HG03520 (cell line): ENCODE results near the gene TIGD7.
"Not testable (repeated sequence)": the region's sequence is repeated elsewhere in the genome, so short reads cannot be mapped to it uniquely, and the experiment has no call there.

Experiments
- ATAC-seq: cut with Tn5 transposase; IDR thresholded peaks from one replicate; pipeline ENCODE4 v1.9.1; 2021; ENCODE audit warnings: mild to moderate bottlenecking, moderate library complexity; ENCODE audit not compliant: unreplicated experiment

TIGD7 gene

DNA sequence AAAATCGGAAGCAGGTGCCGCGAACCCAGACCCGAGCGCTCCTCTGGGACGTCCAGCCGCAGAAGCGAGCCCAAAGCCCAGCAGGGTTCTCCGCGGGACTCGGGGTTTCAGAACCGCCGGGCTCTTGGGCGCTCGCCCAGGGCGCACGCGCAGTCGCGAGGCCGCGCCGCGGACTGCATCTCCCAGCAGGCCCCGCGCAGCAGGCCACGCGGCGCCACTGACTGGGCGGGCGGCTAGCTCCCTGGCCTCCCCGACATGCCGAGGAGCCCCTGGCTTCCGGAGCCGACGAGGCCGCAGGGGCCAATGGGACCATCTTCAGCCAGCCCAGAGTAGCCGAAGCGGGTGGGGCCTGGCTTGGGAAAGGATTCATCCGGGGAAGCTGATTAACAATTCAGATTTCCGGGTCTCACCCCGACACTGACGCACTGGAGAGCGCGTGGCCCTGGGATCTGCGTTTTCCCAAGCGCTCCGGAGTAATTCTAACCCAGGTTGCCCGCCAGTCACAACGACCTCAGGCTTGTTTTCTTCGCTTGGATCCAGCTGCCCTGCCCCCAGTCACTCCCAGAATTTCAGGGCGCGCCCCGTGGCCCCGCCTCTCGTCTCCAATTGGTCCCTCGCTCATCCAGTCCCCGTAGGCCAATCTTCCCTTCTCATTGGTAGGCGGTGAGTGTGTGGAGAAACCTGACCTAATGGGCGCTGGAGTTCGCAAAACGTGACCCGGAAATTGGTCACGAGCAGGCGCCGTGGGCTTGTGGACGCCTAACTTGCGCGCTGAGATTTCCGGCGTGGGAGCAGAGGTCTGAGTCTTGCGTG, 22.3 kb downstream of the TIGD7 start, which contains the start of gene ZNF263:
Gene ZNF263, plus strand, starts transcription at position 762 of the 813 bp plus-strand sequence. CDS start 328 bp downstream, outside the sequence.
- peak; percentile 63 for ATAC-seq

DNA sequence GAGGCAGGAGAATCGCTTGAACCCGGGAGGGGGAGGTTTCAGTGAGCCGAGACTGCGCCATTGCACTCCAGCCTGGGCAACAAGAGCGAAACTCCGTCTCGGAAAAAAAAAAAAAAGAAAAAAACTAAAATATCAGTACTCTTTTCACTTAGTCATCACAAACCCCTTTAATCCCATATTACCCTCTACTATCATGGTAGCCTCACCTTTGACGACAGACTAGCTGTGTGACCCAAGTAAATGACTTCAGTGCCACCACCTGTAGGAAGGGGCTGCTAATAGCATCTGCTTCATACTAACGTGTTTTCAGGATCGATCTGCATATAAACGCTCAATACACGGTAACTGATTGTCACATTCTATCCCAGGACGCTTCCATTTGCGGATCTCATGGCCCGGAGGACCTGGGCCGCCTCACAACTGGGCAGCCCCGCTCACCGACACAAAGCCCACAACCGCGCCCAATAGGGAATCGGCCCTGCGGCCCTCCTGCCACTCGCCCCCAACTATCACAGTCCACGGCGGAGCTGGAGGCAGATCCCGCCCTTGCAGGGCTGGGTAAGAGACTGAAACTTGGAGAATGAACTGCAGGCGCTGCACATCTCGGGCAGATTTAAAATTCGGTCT, 23.0 kb downstream of the TIGD7 start:
- ATAC-seq: peak; percentile 21

DNA sequence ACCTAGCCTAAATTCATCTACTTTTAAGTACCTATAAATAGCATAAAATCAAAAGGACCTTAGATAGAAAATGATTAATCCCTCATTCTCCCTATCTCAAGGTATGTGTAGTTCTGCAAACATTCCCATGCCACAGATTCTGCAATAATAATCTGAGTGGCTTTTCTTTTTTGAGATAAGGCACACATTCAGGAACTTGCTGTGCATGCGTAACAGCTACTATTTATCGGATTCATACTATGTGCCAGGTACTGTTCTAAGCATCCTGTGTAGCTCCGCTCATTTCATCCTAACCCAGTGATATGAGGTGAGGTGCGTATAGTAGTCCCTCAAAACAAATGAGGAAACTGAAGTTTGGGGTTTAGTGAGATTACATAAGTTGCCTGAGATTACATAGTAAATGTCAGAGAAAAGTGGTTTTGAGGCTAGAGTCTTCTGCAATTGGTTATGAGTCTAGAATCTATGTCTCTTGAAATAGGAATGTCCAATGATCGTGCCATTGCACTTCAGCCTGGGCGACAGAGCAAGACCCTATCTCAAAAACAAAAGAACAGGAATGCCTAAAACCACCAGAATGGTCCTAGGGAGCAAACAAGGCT, 23.9 kb downstream of the TIGD7 start:
- ATAC-seq: no peak

DNA sequence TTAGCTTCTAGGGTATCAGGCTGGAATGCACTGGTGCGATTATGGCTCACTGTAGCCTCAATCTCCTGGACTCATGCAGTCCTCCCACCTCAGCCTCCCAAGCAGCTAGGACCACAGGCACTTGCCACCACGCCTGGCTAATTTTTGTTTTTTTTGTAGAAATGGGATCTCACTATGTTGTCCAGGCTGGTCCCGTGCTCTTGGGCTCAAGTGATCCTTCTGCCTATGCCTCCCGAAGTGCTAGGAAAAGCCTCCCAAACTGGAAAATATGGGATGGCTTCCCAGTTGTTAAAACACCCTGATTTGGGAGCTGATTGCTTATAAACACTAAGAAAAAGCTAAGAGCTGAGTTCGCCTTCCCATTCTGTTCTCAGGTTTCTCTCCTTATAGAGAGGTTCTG, 28.6 kb downstream of the TIGD7 start:
- ATAC-seq: no peak

DNA sequence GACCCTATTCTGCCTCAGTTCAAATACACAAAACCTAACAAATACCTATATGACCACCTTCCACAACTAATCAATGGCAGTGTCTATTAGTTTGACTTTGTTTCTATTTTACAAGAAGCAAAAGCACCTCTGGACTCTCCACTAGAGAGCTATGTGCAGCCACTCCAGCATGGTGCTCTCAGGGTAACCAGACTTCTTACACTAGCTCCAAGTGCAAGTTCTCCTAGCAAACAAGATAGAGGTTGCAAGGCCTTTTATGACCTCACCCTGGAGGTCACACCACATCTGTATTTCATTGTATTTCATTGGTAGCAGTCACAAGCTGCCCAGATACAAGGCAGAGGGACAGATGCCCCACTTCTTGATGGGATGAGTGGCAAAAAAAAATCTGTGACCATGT, 30.3 kb downstream of the TIGD7 start:
- ATAC-seq: no peak

DNA sequence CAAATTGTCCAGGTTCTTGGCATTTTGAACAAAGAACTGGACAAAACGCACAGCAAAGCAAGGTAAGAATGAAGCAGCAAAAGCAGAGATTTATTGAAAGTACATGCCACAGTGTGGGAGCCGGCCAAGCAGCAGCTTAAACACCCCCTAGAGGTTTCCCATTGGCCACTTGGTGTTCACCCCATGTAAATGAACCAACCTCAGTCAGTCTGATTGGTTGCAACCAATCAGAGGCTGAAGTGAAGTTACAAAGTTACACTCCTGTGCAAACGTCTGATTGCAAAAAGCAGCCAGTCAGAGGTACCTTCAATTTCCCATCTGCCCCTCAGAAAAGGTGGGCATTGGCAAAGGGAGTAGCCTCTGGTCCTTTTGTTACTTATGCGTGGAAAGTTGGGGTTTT, 30.7 kb downstream of the TIGD7 start:
- ATAC-seq: no peak

DNA sequence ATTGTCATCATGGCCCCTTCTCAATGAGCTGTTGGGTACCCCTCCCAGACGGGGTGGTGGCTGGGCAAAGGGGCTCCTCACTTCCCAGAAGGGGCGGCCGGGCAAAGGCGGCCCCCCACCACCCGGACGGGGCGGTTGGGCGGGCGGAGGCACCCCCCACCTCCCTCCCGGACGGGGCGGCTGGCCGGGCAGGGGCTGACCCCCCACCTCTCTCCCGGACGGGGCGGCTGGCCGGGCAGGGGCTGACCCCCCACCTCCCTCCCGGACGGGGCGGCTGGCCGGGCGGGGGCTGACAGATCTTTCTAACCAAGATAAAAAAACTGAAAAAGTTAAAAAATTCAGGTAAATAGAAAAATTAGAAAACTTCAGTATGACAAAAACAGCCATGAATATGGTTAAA, 33.9 kb downstream of the TIGD7 start:
- not testable (repeated sequence) for ATAC-seq

DNA sequence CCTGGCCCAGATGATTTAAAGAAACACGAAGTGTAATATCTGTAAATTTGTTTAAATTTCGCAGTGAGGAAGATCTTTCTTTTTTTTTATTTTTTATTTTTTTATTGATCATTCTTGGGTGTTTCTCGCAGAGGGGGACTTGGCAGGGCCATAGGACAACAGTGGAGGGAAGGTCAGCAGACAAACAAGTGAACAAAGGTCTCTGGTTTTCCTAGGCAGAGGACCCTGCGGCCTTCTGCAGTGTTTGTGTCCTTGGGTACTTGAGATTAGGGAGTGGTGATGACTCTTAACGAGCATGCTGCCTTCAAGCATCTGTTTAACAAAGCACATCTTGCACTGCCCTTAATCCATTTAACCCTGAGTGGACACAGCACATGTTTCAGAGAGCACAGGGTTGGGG, 34.5 kb downstream of the TIGD7 start:
- not testable (repeated sequence) for ATAC-seq

DNA sequence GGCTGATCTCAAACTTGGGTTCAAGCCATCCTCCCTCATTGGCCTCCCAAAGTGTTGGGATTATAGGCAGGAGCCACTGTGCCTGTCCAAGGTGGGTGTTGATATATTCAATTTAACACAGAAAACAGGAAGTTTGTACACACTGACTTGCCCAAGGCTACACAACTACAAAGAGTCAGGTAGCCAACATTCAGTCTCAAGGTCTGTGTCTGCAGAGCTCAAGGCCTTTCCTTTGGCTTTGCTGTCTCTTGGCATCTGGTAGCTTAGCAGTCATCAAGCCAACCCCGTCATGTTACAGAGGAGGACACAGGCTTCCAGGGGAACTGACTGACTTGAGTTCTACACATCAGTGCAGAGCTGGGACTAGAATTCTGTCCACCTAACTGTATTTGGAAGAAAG, 36.9 kb downstream of the TIGD7 start:
- no peak for ATAC-seq

DNA sequence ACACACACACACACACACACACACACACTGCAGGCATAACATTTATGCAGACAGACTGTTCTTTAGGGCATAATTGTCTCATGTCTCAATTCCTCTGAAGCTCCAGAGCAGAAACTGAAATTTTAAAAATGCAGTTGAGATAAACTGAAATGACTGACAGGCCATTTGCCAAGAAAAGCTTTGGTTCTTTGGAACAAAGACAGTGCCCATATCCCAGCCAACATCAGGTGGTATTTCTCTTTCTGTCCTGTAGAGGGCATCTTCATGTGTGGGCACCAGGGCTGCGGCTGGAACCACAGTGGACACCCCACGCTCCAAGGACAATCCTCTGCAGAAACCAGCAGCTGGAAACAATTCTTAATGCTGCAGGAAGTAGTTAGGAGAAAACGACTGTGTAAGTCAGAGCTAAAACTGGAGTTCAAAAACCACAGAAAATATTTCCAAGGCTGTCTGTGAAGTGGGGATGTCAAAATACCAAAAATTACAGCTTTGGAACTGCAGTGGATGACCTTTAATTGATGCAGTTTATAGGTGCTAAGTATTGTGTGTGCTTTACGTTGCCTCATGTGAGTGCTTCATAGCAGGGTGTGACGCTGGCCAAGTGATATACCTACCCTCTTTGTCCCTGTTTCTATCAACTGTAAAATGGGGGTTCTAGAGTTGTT, 38.2 kb downstream of the TIGD7 start:
- ATAC-seq: no peak

DNA sequence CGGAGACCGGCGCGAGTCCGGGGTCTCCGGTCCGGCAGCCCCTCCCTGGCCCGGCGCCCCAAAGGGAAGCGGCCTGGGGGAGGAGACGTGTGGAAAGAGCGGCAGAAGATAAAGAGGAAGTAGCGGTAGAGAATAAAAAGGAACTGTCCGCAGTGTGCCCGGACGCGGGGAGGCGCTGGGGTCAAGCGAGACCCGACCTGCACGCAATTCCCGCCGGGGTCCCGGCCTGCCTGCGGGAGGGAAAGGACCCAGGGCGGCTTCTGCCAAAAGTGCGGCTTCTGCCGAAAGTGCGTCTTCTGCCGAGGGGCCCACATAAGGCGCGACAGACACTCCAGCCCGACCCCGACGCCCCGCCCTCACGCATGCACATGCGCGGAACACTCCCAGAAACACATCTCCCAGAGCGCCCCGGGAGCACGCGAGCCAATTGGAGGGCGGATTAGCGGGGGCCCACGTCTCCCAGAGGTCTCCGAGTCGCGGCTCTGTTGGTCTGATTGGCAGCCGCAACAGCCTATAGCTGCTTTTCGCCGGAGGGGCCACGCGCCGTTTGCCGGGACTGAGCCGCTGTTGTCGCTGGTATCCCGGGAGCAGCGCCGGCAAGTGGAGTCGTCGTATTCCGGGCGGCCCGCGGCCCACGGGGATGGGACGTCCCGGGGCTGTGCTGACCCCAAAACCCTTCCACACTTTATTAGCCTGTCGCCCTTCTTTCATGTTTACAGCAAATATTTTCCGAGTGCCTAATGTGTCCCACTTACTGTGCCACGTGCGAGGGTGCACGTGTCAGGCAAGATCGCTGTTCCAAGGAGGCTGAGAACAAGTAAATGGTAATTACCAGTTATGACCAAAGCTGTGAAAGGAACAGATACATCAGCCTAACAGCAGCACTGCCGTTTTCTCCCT, 40.8 kb downstream of the TIGD7 start:
- peak; percentile 76 for ATAC-seq

DNA sequence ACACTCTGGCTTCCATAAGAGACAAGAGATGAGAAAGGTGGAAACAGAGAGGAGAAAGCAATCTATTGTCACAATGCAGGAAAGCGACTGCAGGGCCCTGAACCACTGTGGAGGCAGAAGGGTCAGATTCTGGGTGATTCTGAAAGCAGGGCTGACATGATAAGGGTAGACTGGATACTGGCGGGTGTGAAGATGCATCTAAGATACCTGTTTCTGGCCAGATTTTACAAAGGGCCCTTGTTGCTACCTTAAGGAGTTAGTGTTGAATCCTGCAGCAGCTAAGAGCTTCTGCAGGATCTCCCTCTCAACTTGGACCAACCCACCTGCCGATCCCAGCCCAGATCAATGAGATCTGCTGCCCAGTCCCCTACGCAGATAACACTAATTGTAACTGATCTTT, 42.7 kb downstream of the TIGD7 start:
- ATAC-seq: no peak

DNA sequence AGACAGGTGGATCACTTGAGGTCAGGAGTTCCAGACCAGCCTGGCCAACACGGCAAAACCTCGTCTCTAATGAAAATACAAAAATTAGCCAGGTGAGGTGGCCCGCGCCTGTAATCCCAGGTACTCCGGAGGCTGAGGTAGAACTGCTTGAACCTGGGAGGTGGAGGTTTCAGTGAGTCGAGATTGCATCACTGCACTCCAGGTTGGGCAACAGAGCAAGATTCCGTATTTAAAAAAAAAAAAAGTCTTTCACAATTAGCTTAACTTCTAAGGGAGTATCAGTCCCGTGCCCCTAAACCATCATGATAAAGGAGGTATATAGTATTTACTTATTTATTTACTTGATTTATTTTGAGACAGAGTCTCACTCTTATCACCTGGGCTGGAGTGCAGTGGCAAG, 45.4 kb downstream of the TIGD7 start:
- ATAC-seq: no peak

DNA sequence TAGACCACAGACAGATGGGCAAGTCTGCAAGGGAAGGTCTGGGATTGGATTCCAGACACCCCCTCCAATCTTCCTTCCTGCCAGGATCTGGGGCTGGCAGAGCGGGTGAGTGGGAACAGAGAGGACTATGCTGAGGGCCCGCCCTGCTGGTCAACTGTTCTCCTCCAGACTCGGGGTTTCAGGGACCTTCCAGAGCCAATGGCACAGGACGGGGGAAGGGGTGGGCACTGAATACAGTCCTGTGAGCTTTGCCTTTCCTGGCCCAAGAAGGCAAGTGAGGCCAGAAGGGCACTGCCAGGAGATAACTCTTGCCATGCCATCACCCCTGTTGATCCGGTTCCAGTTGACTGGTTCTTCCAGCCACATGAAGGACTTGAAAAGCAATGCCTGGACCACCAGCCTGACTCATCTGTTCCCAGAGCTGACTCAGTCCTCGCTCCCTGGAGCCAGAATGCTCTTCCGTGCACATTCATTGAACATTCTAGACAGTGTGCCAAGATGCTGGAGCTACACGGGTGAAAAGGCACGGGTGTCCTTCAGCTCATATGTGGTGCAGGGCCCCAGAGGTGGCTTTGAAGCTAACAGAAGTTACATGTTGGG, 48.3 kb downstream of the TIGD7 start:
- no peak for ATAC-seq

DNA sequence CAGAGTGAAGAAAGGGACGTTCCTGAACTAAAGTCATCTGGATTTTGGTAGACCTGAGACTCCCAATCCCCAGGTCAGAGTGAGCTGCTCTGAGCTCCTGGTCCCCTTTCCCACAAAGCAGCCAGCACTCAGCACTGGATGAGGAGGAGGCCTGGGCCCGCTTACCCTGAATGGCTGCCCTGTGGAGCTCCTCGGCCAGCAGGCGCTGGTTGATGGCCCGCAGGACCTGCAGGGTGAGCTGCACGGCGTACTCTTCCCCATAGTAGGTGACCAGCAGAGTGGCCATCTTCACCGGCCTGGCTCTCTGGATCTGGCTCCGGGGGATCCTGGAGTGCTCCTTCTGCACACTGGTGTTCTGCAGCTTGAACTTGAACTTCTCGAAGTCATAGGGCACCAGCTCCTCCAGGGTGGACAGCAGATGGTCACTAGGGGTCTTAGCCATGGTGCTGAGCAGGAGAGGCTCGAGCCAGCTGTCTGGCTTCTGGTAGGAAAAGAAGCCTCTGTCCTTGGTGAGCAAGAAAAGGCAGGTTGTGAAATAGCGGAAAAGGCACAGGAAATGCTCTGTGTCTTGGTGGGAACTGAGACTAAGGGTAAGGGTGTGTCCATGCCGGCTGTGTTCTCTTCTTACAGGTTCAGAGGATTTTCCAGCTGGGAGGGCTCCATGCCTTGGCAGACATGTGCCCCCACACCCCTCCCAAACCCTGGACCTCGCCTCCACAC, 48.9 kb downstream of the TIGD7 start, which contains the start of gene MEFV:
Gene MEFV, minus strand, starts transcription at position 488 of the 720 bp plus-strand sequence. Its CDS starts 46 bp downstream, at position 442.
- no peak for ATAC-seq

DNA sequence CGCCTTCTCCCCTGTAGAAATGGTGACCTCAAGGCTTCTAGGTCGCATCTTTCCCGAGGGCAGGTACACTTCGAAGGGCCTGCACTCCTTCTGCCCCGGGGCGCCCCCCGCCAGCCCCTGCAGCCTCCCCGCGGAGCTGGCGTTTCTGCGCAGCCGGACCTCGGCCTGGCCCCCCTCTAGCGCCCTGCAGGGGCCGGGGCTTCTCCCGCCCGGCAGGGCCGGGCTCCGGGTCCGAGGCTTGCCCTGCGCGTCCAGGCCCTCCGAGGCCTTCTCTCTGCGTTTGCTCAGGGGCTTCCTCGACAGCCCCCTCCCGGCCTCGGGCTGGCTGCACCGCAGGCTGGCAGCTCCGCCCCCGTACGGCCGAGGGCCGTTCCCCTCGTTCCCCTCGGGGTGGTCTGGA, 50.9 kb downstream of the TIGD7 start:
- no peak for ATAC-seq

DNA sequence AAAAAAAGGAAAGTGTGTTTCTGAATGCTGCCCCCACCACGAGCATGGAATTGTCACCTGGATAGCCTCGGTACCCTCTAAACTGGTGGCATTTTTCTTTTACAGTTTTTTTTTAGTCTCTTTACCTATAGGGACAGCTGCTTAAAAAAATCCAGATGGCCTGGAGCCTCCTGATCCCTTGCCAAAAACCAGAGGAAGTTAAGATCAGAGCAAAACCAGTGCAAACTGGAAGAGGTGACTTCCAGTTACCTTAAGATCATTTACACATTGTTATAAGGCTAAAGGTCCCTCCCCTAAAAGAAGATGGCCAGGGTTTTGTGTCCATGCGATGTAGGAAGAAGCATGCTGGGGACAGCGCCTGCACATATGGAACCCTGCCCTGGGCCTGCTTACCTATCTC, 52.3 kb downstream of the TIGD7 start:
- no peak for ATAC-seq

DNA sequence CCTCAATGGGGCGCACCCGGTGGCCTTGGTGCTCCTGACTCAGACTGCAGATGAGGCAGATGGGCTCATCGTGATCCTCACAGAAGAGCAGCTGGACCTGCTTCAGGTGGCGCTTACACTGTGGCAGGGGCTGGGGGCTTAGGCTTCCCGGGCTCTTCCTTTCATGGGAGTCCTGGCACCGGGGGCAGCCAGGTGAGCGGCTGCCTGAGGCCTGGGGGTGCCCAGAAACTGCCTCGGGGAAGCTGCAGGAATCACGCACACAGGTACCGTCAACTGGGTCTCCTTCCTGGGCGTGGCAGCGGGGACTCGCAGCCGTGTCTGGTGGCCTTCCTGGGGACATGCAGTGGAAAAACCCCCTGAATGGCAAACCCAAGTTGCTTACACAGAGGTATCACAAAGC, 55.8 kb downstream of the TIGD7 start:
- ATAC-seq: no peak

DNA sequence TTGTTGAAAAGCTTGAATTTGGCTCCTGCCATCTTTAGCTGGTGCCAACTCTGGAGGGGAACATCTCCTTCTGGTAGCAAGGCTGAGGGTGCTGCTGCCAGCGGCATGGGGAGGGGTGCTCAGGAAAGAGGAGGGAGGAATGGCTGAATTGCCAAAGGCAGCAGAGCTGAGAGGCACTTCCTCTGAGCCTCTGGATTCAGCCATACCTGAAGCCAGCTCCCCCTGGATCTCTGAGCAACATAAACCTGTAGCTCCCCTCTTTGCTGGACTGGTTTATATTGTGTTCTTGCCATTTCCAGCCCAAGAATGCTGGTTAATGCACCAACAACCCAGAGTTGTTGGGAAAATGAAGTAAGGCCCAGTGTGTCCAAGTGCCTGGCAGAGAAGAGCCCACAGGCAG, 56.2 kb downstream of the TIGD7 start:
- ATAC-seq: no peak
